HG02678 (cell line): Measurements from ENCODE around the gene HIGD1A.

ENCODE experiments used
- ATAC-seq: cut with Tn5 transposase; IDR thresholded peaks from one replicate; pipeline ENCODE4 v1.9.1; 2021; ENCODE audit warnings: mild to moderate bottlenecking, moderate library complexity; ENCODE audit not compliant: unreplicated experiment

Gene HIGD1A

GRCh38 chr3:42804106-42804830 is at the start of gene HIGD1A:
TSS of gene HIGD1A (minus strand) at chr3:42804490. CDS start at chr3:42794253, 10,237 bp downstream.
- ATAC-seq, result peak; percentile 99

GRCh38 chr3:42853739-42854302 is 49.5 kb upstream of the HIGD1A start:
- ATAC-seq, result no peak

- ATAC-seq, result no peak
Measured at GRCh38 chr3:42853056-42853455, 48.8 kb upstream of the HIGD1A start.

GRCh38 chr3:42852441-42852840 is 48.2 kb upstream of the HIGD1A start:
- ATAC-seq, result no peak

GRCh38 chr3:42851228-42851834 is 47.0 kb upstream of the HIGD1A start:
- ATAC-seq, result no peak

- ATAC-seq, result no peak
Measured at GRCh38 chr3:42850263-42850662, 46.0 kb upstream of the HIGD1A start.

GRCh38 chr3:42849017-42849416 is 44.7 kb upstream of the HIGD1A start:
- ATAC-seq, result no peak

- no peak for ATAC-seq
Measured at GRCh38 chr3:42847731-42848130, 43.4 kb upstream of the HIGD1A start.

- ATAC-seq, result peak; percentile 58
Measured at GRCh38 chr3:42846685-42847522, 42.6 kb upstream of the HIGD1A start.

- no peak for ATAC-seq
Measured at GRCh38 chr3:42844815-42845214, 40.5 kb upstream of the HIGD1A start.

- no peak for ATAC-seq
Measured at GRCh38 chr3:42844412-42844713, 40.1 kb upstream of the HIGD1A start.

GRCh38 chr3:42843713-42844411 is 39.6 kb upstream of the HIGD1A start:
- no peak for ATAC-seq

- ATAC-seq, result no peak
Measured at GRCh38 chr3:42841332-42841731, 37.0 kb upstream of the HIGD1A start.

GRCh38 chr3:42839616-42840015 is 35.3 kb upstream of the HIGD1A start:
- ATAC-seq, result peak; percentile 94

- no peak for ATAC-seq
Measured at GRCh38 chr3:42838571-42838970, 34.3 kb upstream of the HIGD1A start.

GRCh38 chr3:42836150-42837123 is 32.1 kb upstream of the HIGD1A start:
- ATAC-seq, result no peak

GRCh38 chr3:42831321-42831713 is 27.0 kb upstream of the HIGD1A start:
- ATAC-seq, result peak; percentile 58

- no peak for ATAC-seq
Measured at GRCh38 chr3:42830437-42831320, 26.4 kb upstream of the HIGD1A start.
